NCI-H146 (cell line): ENCODE results near the gene MYO1G.

Experiments used
- DNase-seq: peaks from one replicate; lab custom pipeline; 2025; lab: John Stamatoyannopoulos, UW

Gene MYO1G

DNA sequence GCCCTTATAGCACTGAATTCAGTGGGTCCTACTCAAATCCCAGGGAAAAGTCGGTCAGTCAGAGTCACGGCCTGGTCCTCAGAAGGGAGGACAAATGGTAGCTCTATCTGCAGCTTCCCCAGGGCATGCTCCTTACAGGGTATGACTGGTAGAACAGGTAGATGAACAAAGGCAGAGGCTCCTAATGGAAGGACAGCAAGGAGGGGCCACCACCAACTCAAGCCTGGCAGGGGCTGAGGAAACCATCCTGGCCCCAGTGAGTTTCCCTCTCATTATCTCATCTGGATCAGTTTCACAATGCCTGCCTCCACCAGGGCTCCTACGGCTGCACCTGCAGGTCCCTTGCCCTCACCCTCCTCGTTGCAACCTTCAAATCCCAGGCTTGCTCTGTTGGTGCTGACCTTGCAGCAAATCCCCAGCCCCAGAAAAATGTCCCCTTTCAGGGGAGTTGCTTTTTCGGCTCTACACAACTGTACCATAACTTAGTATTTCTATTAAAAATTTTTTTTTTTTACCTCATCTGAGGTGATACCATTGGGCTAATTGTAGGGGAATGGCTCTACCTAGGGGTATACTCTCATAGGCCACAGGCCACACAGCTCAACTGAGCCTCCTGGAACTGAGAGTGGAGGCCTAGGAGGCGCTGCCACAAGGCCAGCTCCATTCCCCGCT lies 2.4 kb upstream of the MYO1G start:
- DNase-seq: no peak

DNA sequence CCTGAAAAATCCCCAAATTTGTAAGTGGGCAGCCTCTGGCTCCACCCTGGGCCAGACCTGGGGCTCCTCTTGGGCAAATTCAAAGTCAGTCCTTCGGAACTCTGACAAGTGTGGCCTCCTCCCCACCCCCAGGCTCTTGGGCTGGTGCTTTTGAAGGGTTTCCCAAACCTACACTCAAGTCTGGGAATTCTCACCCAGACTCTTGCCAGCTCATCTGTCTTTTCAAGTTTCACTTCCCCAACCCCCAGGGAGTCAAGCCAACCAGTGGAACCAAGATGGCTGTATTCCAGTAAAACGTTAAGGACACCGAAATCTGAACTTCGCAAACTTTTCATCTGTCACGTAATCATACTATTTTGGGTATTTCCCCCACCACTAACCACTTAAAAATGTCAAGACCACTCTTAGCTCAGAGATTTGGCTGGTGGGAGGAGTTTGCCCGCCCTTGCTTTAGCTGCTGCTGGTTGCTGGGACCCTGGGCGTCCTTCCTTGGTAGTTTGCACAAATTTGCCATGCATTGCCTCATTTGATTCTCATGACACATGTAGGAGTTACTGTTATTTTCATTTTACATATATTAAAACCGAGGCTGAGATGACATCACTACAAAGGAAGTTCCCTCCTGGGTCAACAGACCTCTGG lies 1.7 kb upstream of the MYO1G start:
- no peak for DNase-seq

DNA sequence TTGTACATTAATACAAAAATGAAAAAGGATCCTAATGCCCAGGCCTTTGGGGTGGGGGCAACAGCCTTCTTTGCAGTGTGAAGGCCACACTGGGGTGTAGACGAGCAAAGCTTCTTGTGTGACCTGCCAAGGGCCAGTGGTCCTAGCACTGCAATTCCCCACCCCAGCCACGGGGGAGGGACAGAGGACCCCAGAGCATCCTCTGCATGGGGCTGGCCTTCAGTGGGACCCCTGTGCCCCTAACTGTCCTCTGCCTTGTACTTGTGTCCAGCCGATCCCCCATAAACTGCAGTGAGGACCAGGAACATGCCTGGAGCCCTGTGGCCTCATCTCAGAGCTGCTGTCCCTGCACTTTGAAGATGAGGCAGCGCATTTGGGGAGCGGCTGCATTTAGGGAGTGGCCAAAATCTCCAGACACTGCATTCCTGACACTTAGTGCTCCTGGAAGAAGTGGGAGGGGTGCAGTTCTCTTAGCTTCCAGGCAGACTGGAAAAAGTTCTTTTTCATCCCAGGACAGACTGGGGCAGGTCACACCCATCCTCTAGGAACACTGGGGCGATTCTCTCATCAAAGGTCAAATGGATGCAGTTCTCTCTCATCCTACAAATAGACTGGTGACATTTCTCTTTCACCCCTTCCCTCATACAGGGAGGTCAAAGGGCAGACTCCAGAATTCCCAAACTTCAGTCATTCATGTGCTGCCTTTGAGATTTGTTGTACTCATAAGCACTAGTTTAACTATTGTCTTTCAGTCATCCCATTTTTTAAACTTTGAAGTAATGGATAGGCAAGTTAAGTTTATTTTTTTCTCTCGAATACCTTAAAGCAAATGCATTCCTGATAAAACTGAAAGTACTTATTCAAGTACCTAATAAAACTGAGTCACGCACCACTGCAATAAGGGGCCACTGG lies 922 bp upstream of the MYO1G start:
- DNase-seq: no peak

DNA sequence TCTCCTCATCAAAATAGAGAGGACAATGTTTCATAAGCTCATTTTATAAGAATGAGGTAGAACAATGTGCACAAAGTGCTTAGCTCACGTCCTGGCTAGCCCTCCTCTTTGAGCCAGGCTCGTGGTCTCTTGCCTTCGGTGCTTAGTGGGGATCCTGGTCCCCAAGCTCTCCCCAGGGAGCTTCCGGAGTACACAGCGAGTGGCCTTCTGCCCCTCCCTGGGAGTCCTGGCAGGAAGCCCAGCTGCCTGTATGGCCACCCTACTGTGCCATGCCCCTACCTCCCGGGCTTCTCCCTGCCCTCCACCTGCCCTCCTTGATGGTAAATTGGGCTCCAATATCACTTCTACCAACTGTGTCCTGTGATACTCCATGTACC lies 868 bp downstream of the MYO1G start:
- DNase-seq: peak; percentile 85

DNA sequence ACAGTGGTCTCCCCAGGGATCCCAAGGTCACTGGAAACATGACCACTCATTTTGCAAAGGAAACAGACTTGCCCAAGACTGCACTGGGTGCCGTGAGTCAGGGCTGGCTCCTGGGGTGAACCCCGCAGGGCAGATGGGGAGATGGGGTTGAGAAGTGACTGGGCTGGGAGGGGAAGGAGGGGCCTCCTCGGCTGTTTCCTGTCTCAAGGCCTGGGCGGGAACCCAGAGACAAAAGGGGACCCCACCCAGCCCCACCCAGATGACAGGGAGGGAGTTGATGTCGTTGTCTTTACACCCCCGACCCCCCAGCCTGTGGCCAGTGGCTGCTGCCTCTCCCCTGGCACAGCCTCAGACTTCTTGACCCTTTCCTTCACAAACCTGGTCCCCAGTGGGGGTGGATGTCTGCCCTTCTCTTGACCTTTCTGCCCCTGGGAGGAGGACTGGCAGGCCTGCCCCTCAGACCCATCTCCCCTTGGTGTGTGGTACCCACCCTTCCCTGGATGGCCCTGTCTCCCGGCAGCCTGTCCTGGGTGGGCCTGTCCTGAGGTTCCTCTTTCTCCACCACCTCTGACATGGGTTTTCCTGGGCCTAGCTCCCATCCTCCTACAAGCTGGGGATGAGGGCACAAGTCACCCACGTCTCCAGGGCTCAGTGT lies 1.4 kb downstream of the MYO1G start:
- DNase-seq: no peak

DNA sequence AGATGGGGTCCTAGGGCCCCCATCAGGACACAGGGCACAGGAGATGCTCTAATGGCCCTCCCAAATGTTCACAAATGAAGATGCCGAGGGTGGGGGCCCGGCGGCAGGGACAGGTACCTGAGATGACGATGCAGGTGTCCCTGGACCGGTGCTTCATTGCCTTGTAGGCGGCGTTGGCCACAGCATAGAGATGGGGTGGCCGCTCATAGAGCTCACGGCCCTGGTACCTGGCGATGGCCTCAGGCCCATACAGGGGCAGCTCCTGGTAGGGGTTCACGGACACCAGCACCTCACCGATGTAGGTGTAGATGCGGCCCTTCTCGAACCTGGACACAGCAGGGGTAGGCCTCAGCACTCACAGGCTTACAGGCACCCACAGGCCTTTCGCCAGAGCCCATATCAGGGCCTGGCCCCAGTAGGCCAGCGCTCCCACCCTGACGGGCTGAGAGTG lies 2.0 kb downstream of the MYO1G start:
- DNase-seq: no peak

DNA sequence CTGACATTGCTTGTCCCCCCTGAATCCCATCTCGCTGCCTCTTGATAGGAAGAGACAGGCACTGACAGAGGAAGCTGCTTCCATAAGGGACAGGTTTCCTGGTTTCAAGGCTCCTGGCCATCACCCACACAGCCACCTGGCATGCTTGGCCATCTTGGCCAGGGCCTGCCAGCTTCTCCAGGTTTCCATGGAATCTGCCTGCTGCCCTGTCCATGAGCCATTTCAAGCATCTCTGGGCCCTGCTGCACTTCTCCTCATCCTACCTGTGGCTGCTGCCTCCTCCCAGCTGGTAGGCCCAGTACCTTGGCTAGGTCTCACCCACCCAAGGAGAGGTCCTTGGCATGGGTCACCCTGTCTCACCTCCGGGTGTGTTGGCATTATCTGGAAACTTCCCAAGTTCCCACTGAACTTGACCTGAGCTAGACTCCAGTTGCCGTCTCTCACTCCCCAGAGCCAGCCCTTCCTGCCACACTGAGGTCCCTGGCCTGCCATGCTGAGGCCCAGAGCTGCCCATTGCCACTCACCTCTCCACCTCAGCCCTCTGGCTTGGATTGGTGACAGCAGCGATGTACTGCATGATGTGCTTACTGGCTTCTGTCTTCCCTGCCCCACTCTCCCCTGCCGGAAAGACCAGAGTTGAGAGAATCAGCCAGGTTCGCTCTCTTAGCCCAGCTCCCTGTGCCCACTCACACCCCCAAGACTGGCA lies 2.6 kb downstream of the MYO1G start:
- DNase-seq: no peak

DNA sequence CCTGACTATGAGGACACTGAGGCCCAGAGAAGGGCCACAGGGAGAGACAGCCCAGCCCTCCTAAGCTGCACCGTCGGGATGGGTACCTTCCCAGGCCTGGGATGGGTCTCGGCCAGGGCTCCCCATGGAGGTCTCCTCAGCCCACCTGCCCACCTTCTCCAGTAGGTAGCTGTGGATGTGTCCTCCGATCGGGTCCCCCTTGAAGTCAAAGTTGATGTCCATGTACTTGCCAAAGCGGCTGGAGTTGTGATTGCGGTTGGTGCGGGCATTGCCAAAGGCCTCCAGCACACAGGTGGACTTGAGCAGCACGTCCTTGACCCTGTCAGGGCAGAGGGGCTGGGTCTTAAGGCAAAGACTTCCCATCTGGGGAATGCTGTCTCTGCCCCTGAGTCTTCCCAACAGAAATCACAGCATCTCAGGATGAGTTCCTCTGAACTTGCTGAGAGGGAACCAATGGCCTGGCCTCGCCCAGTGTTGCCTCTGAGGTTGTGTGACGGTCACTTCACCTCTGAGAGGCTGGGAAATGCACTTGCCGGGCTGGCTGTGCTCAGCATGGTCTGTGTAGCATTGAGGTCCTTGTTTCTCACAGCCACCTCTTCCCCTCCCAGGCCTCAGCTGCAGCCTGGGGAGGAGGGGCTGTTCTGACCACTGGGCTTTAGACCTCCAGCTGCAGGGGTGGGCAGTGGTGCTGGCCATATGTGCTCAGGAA lies 3.3 kb downstream of the MYO1G start:
- DNase-seq: no peak

DNA sequence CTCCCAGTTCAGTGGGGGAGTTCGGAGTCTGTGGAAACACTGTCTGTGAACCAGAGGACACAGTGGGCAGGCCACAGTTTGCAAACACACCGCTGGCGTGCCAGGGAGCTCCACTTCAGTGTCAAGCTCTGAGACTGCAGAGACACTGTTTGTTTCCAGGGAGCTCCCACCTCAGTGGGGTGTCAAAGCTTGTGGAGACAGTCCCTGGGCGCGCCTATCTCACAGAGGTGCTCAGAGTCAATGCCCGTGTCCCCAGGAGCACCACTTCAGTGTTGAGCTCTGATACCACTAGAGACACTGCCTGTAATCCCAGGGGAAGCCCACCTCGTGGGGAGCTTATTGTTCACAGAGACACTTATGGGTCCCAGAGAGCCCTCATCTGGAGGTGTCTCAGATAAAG lies 4.3 kb downstream of the MYO1G start:
- DNase-seq: no peak

DNA sequence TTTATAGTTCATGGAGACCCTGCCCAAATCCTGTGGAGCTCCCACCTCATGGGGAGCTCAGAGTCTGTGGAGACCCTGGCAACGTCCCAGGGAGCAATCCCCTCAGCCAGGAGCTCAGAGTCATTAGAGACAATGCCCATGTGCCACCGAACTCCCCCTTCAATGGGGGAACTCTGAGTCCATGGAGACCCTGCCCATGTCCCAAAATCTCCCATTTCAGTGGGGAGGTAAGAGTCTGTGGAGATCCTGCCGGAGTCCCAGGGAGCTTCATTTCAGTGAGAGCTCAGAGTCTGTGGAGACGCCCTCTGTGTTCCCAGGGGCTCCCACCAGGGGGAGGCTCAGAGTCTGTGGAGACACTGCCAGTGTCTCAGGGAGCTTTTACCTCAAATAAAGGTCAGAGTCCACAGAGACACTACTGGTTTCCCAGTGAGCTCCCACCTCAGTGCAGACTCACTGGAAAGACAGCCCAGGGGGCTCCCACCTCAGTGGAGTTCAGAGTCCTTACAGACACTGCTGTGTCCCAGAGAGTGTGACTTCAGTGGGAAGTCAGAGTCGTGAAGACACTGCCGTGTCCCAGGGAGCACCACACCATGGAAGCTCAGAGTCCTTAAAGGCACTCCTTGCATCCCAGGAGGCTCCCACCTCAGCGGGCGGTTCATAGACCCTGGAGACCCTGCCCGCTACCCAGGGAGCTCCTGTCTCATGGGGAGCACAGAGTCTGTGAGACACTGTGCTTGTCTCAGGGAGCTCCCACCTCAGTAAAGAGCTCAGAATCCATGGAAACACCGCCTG lies 5.0 kb downstream of the MYO1G start:
- no peak for DNase-seq

DNA sequence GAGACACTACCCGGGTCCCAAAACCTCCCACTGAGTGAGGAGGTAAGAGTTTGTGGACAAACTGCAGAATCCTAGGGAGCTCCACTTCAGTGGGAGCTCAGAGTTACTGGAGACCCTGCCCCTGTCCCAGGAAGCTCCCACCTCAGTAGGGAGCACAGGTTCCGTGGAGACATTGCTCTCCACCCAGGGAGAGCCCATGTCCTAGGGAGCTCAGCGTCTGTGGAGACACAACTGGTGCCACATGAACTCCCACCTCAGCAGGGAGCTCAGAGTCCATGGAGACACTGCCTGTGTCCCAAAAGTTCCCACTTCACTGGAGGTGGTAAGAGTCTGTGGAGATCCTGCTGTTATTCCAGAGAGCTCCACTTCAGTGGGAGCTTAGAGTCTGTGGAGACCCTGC lies 6.3 kb downstream of the MYO1G start:
- no peak for DNase-seq

DNA sequence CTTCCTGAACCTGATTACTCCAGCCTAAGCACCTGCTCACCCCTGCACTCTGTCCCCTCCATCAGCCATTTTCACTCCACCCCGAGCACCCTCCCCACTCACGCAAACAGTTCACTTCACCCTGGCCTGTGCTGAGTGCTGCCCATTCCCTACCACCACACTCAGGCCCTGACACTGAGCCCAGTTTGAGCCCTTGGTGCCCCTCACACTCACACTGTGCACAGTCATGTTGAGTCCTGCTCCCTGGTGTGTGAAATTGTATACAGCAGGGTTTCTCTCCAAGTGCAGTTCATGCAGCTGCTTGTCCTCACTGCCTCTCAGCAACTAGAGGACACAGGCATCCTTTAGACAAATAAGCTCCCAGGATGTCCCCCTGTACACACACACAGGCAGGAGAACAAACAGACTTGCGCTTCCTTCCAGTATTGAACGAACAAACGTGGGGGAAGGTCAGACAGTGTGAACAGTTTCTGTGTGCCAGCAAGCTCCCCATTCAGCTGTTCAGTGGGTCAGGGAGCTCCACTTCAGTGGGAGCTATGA lies 6.8 kb downstream of the MYO1G start:
- DNase-seq: peak; percentile 82

DNA sequence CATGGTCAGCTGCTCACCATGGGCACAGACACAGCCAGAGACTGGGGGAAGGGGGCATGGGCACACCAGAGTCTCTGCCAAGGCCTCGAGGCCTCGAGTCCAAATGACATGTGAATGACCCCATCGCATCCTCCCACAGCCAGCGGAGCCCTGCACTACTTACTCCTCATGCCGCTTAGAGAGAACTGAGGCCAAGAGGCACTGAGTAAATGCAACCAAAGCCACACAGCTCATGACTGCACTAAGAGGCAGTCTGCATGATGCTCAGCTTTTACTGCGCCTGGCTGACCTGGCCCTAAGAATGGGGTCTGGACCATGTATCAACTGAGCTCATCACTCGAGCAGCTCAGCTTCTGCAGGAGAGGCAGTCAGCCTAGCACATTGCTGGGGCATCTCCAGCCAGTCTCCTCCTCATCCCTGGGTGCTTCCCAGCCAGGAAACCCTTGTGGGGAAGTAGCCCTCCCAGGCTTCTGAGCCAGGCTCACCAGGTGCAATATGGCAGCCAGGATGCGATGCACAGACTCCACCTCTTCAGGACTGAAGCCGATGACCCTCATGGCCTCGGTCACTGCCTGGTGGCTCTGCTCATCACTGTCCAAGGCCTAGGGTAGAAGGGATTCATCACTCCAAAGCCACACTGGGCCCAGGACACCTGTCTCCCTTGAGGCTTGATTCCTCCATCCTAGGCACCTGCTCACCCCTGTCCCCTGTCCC lies 7.5 kb downstream of the MYO1G start:
- DNase-seq: no peak

DNA sequence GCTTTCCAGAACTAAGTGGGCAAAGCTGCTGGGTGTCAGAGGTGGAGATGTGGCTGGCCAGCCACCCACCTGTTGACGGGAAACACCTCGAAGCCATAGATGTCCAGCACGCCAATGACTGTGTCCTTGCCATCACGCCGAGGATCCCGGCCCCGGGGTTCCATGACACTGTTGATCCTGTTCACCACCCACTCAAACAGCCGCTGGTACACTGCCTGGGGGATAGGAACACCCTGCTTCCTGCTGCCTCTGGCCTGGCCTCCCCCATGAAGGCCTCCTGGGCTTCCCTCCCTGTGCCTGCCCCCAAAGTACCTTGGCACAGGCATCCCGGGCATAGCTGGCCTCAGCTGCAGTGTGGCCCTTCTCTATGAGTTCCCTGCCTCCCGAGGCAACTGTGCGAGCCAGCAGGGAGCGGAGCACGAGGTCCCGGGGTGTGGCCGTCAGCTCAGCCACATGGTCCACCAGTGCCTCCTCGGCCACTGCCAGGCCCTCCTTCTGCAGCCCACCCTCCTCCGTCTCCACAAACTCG lies 8.2 kb downstream of the MYO1G start:
- DNase-seq: no peak

DNA sequence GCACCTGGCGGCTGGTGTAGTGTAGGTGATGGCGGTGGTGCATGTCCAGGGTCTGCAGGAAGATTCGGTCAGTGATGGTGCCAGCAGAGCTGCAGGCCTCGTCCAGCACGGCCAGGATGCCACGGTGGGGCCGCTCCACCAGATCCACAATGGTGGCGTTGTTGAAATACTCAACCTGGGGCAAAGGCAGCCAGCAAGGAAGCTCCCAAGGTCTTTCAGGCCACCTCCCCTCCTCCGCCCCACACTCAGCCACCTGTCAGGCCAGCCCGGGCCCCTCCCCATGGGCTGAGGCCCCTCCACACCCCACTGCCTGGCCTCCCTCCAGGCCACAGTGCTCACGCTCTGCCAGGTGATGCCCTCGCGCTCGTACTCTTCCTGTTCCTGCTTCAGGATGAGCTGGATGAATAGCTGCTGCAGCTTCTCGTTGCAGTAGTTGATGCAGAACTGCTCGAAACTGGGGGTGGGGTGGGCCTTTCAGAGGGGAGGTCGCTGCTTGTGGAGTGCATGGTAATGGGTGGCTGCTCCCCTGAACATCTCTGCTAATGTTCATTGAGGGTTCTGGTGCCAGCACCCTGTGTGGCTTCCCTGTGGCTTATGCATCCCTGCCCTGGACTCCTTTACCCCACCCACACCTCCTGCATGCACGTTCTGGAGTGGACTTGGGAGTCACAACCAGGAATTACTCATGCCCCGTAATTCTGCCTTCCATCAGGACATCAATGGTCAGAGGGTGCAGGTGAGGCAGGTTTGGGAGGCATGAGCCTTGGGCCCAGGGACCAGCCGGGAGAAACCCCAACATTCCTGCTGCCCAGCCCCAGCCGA lies 8.9 kb downstream of the MYO1G start:
- DNase-seq: peak; percentile 15

DNA sequence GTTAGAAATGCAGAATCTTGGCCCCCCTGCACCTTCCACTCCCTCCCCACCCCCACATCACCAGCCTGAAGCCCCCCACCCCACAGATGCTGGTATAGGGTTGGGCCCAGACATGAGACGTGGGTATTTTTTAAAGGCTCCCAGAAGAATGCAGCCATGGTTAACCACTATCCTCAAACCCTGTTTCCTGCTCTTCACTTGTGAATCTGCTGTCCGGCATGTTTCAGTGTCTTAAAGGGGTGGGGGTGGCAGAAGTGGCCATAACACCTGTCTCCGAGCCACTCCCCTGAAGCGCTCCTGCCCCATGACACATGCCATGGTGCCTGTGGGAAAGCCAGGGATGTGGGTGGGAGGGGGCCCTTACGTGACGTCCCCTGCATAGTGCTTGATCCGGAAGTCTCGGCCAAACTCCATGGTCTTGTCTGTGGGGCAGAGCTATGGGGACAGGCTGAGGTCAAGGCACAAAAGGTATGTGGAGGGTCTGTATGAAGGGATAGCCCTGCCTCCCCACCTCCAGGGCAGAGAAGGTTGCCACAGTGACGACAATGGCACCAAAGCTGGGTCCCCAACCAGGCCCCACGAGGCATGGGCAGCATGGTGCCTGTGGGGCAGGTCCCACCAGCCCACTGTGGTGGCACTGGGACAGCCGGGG lies 9.6 kb downstream of the MYO1G start:
- no peak for DNase-seq

DNA sequence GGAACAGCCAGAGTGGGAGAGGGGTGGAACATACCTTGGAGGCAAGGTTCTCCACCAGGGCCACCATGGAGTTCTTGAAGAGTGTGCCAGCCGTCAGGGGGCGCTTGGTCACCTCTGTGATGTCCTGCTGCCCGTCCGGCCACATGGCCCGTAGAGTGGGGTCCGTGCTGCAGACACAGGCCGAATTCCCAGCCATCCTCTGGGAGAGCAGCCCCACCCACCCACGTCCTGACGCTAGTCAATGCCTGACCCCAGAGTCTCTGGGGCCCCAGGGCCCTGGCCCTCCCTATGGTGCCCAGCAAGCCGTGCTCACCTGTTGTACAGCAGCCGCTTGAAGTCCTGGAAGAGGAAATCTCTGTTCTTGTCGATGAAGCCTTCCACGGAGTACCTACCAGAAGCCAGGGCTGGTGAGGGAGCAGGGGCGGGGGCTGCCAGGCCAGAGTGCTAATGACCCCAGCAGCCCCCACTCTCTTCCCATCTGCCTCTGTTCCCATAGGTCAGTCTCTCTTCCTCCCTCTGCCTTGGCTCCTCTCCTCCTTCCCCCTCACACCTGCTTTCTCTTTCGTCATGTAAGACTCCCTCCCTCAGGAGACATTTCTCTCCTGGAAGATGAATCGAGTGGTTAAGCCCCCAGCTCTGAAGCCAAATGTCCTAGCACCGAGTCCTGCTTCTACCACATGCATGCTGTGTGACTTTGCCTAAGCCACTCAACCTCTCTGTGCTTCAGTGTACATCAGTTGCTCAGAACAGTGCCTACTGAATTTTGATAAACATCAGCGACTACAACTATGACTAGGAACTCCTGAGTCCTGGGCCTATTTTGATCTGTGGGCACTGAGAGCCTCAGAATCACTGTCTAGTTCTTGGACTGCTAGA lies 11.0 kb downstream of the MYO1G start:
- DNase-seq: no peak
